HG03103 (cell line): ENCODE measurements around the gene DAAM1.
A peak's percentile ranks its signal among the peaks of the same experiment; 100 is the strongest.

Experiments used
- ATAC-seq: cut with Tn5 transposase; IDR thresholded peaks from one replicate; pipeline ENCODE4 v1.9.1; 2021; ENCODE audit warnings: low read depth; ENCODE audit not compliant: unreplicated experiment

Gene DAAM1

DNA sequence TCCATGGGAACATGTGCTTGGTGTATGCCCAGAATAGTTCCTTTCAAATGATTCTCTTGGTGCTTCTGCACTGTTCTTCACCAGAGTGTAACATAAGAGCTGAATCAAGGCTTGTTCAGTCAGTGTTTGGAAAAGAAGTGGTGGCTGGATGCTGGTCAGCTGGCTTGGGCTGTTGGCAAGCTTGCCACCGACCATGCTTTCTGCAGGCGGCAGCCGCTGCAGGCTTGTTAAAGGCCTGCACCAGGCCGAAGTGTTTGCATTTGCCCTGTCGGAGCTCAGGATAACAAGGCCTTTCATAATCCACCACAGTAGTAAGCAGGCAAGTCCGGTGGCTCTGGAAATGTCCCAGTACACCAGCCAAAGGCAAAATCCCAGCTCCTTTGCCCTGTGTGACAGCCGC, 26.9 kb downstream of the DAAM1 start:
- no peak for ATAC-seq

DNA sequence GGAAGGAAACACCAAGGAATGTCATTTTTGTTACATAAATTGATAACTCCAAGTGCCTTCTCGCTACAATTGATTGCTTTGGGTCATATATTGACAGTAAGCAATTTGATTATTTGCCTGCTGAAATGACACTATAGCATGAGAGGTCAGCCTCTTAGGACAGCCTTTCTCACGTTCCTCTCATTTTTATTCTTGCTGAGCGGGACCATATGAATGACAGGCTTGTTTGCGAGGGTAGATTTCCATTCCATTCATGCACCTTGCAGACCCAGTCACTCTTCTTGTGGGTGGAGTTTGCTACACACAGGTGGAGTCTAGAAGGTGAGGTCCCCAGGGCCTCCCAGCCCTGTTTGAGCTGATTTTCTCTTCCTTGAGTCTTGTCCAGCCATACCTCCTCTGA, 27.3 kb downstream of the DAAM1 start:
- ATAC-seq = no peak

DNA sequence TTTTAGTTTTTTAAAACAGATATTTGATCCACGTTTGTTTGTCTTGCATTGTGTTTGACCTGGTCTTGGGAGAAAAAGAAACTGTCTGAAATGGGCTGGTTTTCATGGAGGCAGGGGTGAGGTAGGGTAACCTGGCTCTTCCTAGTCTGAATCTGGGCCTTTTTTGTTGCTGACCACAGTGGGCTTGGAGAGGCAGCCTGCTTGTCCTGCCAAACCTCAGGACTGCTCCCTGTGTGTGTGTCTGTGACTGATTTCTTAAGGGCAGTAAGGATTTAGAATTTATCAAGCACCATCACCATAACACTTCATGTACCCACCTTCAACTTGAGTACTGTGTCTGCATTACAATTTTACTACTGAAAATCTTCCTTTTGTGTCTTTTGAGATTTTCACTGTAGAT, 28.5 kb downstream of the DAAM1 start:
- ATAC-seq = no peak

GRCh38 chr14:59221568-59221967, 33.1 kb downstream of the DAAM1 start:
- ATAC-seq = no peak

DNA sequence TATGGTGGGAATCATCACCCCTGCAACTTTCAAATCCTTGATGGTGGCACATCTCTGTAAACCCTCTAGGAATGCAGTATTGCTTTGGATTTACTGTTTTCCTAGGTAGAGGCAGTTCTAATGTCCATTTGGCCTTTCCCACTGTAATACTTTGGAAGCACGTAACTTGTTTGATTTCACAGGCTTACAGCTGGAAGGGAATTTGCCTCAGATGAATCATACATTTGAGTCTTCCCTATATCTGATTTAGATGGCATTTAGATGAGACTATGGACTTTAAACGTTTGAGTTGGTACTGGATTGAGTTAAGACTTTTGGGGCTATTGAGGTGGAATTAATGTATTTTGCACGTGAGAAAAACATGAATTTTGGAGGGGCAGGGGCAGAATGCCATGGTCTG, 35.9 kb downstream of the DAAM1 start:
- ATAC-seq = no peak

DNA sequence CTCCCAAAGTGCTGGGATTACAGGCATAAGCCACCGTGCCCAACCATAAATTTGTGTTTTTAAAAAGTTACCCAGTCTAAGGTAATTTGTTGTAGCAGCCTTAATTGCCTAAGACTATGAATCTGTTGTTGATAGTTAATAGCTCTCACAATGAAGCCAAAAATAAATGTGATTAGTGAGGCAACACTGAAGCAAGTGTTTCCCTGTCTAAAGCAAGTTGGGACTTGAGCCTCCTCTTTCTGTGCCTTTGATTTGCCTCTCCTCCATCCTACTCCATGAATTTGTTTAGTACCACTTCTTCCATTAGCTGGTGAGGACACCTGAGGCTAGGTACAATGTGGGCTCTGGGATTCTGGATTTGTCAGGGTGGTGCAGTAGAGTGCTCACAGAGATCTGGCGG, 36.8 kb downstream of the DAAM1 start:
- no peak for ATAC-seq

- ATAC-seq = no peak
Measured at GRCh38 chr14:59228421-59228820, 40.0 kb downstream of the DAAM1 start.

GRCh38 chr14:59229653-59230406, 41.4 kb downstream of the DAAM1 start:
- ATAC-seq = no peak

- ATAC-seq = no peak
Measured at GRCh38 chr14:59236195-59236594, 47.7 kb downstream of the DAAM1 start.

- no peak for ATAC-seq
Measured at GRCh38 chr14:59238216-59238615, 49.7 kb downstream of the DAAM1 start.

GRCh38 chr14:59239022-59239421, 50.6 kb downstream of the DAAM1 start:
- no peak for ATAC-seq

- ATAC-seq = peak; percentile 95
Measured at GRCh38 chr14:59240356-59240755, 51.9 kb downstream of the DAAM1 start.

- ATAC-seq = no peak
Measured at GRCh38 chr14:59241121-59241520, 52.7 kb downstream of the DAAM1 start.

DNA sequence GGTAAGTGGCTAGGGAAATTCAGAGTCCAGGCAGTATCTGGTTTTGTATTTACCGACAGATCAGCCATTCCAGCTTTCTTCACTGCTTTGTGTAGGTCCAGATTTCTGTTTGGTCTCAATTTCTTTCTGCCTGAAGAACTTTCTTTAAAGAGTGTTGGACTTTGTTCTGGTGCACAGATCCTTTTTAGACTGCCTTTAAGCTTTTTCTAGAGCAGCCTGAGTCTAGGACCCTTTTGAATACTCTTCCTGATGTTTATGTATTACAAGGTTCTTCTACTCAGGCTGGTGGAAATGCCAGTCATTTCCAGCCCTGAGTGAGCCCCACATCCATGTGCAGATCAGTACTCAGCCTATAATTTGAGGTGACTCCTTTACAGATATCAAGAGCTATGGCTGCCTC, 54.7 kb downstream of the DAAM1 start:
- ATAC-seq = no peak

DNA sequence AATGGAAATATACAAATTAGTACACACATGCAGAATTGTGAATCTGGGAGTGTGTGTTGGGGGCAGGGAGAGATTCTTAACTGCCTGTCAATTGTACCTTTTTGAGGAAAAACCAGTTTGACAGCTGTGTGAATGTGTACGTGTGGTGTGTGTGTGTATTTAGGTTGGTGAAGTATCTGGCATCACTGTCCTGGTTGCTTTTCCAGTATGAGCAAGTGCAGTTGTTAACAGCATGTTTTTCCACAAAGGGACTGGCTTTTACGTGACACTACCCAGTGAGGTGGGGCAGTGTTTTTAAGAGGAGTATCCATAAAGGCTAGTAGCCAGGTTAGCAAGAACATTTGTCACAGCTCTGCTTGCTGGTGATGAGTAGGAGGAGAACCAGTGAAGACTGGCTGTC, 56.1 kb downstream of the DAAM1 start:
- no peak for ATAC-seq

DNA sequence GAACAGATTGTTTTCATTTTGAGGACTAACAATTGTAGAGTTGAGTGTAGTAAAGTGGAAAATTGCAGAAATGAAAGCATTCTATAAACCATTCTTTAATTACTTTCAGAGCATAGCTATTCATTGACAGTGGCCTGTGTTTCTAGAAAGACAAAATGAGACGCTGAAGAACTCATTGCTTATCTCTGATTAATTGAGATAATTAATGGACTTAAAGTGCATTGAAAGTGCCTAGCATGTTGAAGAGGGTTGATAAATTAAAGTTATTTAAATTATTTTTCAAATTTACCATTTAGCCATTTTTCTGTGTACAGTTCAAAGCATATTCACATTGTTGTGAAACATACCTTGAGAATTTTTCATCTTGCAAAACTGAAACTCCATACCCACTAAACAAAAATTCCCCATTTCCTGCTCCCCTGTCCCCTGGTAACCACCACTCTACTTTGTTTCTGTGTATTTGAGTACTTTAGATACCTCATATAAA, 57.4 kb downstream of the DAAM1 start:
- peak; percentile 71 for ATAC-seq

DNA sequence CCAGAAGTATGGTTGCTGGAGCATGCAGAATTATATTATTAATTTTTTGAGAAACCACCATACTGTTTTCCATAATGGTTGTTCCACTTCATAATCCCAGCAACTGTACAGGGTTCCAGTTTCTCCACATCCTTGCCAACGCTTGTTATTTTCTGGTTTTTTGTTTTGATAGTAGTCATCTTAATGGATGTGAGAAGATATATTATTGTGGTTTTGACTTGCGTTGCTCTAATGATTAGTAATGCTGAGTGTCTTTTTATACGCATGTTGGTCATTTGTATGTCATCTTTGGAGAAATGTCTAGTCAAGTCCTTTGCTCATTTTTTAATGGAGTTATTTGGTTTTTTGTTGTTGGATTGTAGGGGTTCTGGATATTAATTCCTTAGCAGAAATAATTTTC, 58.1 kb downstream of the DAAM1 start:
- no peak for ATAC-seq

DNA sequence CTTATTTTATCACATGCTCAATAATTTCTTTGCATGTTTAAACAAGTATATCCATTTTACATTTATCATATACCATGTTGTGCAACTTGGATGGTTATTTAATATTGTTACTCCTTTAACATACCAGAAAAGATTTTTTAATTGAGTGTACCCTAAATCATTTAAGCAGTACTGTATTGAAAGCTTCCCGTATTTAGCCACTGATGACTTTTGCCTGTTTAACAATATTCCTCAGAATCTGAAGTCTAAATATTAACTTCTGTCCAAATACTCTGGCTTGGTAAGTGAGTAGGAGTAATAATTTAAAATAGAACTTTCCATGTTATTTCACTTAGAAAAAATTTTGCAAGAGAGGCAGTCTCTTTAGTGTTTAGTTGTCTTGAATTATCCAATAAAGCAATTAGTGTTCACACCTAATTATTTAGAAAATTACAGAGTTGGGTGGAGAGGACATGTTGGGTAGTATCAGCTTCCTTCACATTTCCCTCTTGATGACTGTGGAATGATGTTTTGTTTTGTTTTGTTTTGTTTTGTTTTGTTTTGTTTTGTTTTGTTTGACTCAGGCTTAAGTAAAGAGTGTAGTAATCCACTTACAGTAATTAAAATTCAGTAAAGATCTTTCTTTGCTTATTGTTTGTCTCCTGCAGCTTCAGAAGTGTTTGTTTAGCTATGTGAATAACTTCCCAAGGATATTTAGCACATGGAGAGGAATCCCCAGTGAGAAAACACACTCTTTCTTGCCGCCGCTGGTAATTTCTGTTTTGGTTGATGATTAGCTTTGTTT, 59.5 kb downstream of the DAAM1 start:
- ATAC-seq = no peak

- ATAC-seq = no peak
Measured at GRCh38 chr14:59249029-59249428, 60.6 kb downstream of the DAAM1 start.

- no peak for ATAC-seq
Measured at GRCh38 chr14:59251811-59252771, 63.6 kb downstream of the DAAM1 start.
